ENCODE data around the gene HDGFL3. TPM values are rescaled to one million over a fixed set of nuclear protein-coding genes. Genes with fewer than 3 reads are reported as not detected.

HDGFL3 gene
- total RNA-seq, 1 donor: 52.0 TPM

DNA sequence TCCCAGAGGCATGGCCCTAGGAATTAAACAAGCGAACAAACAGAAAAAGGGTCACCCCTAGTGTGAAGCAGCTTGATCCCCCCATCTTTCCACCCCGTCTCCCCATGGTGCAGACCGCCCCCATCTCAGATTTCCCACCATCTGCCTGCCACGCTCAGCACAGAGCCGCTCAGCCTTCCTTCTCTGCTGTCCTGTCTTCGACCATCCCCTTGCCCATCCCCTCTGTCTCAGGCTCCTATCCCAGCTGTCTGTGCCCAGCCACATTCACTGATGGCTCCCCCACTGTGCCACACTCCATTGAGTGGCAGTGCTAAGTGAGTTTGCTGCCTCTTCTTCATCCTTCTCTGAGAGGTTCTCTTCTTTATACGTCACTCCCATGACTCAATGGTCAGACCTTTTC lies 128.9 kb downstream of the HDGFL3 start:
- H3K4me3 ChIP-seq (ENCODE audit: low read depth, low read length): no peak overlapping the region
- no peak for DNase-seq (ENCODE audit: low read depth)
- TF ChIP-seq, protein P1, sequence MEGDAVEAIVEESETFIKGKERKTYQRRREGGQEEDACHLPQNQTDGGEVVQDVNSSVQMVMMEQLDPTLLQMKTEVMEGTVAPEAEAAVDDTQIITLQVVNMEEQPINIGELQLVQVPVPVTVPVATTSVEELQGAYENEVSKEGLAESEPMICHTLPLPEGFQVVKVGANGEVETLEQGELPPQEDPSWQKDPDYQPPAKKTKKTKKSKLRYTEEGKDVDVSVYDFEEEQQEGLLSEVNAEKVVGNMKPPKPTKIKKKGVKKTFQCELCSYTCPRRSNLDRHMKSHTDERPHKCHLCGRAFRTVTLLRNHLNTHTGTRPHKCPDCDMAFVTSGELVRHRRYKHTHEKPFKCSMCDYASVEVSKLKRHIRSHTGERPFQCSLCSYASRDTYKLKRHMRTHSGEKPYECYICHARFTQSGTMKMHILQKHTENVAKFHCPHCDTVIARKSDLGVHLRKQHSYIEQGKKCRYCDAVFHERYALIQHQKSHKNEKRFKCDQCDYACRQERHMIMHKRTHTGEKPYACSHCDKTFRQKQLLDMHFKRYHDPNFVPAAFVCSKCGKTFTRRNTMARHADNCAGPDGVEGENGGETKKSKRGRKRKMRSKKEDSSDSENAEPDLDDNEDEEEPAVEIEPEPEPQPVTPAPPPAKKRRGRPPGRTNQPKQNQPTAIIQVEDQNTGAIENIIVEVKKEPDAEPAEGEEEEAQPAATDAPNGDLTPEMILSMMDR (IDR thresholded peaks at IDR 0.05; ENCODE audit: insufficient read depth, low read length): no peak

Other genes starting within 250 kb of the HDGFL3 start
- gene RAMAC, start 221.6 kb downstream of the HDGFL3 start, total RNA-seq (ENCODE audit: low replicate concordance): 31.7 and 32.6 TPM in 2 replicates
- gene C15orf40, start 196.2 kb downstream of the HDGFL3 start, total RNA-seq (ENCODE audit: low replicate concordance): 15.8 and 22.5 TPM in 2 replicates
- 69.0 and 102 TPM in 2 replicates for gene BTBD1, start 140.6 kb downstream of the HDGFL3 start, total RNA-seq (ENCODE audit: low replicate concordance)
- 0.18 TPM in 1 of 2 replicates, not detected in the other for gene TM6SF1, start 100.2 kb downstream of the HDGFL3 start, total RNA-seq (ENCODE audit: low replicate concordance)
- 0.27 and 3.8 TPM in 2 replicates for gene BNC1, start 76.8 kb upstream of the HDGFL3 start, total RNA-seq (ENCODE audit: low replicate concordance)
- 0.09 and 2.1 TPM in 2 replicates for gene SH3GL3, start 239.5 kb upstream of the HDGFL3 start, total RNA-seq (ENCODE audit: low replicate concordance)